Measurements from ENCODE around the gene MAPKAP1. TPM values are rescaled to one million over a fixed set of nuclear protein-coding genes. Genes with fewer than 3 reads are reported as not detected.

Gene MAPKAP1
- total RNA-seq, 1 experiment from 2014 or later = 107 TPM

- DNase-seq (ENCODE audit: low read depth) = no peak
These were observed 142.4 kb downstream of the MAPKAP1 start for GRCh38 chr9:125564631-125565030.

GRCh38 chr9:125561509-125562148 lies 145.4 kb downstream of the MAPKAP1 start:
- DNase-seq (ENCODE audit: low read depth) = no peak

- DNase-seq (ENCODE audit: low read depth) = no peak
These were observed 147.1 kb downstream of the MAPKAP1 start for GRCh38 chr9:125559894-125560293.

- DNase-seq (ENCODE audit: low read depth) = no peak
These were observed 147.8 kb downstream of the MAPKAP1 start for GRCh38 chr9:125559194-125559593.

- peak; percentile 78 for DNase-seq (ENCODE audit: low read depth)
These were observed 148.4 kb downstream of the MAPKAP1 start for GRCh38 chr9:125558453-125559092.

- DNase-seq (ENCODE audit: low read depth) = no peak
These were observed 150.8 kb downstream of the MAPKAP1 start for GRCh38 chr9:125556046-125556721.

GRCh38 chr9:125554726-125555125 lies 152.3 kb downstream of the MAPKAP1 start:
- no peak for DNase-seq (ENCODE audit: low read depth)

- no peak for DNase-seq (ENCODE audit: low read depth)
These were observed 155.2 kb downstream of the MAPKAP1 start for GRCh38 chr9:125551781-125552180.

- no peak for DNase-seq (ENCODE audit: low read depth)
These were observed 156.8 kb downstream of the MAPKAP1 start for GRCh38 chr9:125549891-125550885.

- DNase-seq (ENCODE audit: low read depth) = peak; percentile 17
These were observed 157.5 kb downstream of the MAPKAP1 start for GRCh38 chr9:125549465-125549871.

GRCh38 chr9:125549039-125549438 lies 158.0 kb downstream of the MAPKAP1 start:
- DNase-seq (ENCODE audit: low read depth) = no peak

- no peak for DNase-seq (ENCODE audit: low read depth)
These were observed 158.9 kb downstream of the MAPKAP1 start for GRCh38 chr9:125548141-125548540.

- no peak for DNase-seq (ENCODE audit: low read depth)
These were observed 159.6 kb downstream of the MAPKAP1 start for GRCh38 chr9:125547368-125547767.

- no peak for DNase-seq (ENCODE audit: low read depth)
These were observed 161.2 kb downstream of the MAPKAP1 start for GRCh38 chr9:125545845-125546244.

- DNase-seq (ENCODE audit: low read depth) = peak; percentile 80
These were observed 161.9 kb downstream of the MAPKAP1 start for GRCh38 chr9:125544988-125545651.

GRCh38 chr9:125544484-125544883 lies 162.5 kb downstream of the MAPKAP1 start:
- DNase-seq (ENCODE audit: low read depth) = no peak

GRCh38 chr9:125541840-125542243 lies 165.2 kb downstream of the MAPKAP1 start:
- DNase-seq (ENCODE audit: low read depth) = no peak

GRCh38 chr9:125540497-125540896 lies 166.5 kb downstream of the MAPKAP1 start:
- DNase-seq (ENCODE audit: low read depth) = peak; percentile 89

- DNase-seq (ENCODE audit: low read depth) = peak; percentile 95
These were observed 168.9 kb downstream of the MAPKAP1 start for GRCh38 chr9:125538092-125538473.

GRCh38 chr9:125537442-125538091 lies 169.4 kb downstream of the MAPKAP1 start:
- DNase-seq (ENCODE audit: low read depth) = no peak

- no peak for DNase-seq (ENCODE audit: low read depth)
These were observed 170.2 kb downstream of the MAPKAP1 start for GRCh38 chr9:125536776-125537175.

Data from M059J (cell line).